Activated CD8-positive, alpha-beta memory T cell treated with anti-CD3 and anti-CD28 coated beads for 36 hours (primary cell): ENCODE results near the gene FAM241B. TPM values are rescaled to one million over a fixed set of nuclear protein-coding genes. Genes with fewer than 3 reads are reported as not detected.

Source experiments
- CTCF ChIA-PET: fragments of 350-600 bp; sonication (Branson Sonifier 250); formaldehyde crosslinking; loops from one replicate; lab custom pipeline; 2021; ENCODE audit warnings: antibody characterized with exemption; lab: Charles Lee
- POLR2A ChIA-PET: fragments of 350-600 bp; sonication (Branson Sonifier 250); formaldehyde crosslinking; loops from one replicate; lab custom pipeline; 2021; ENCODE audit warnings: antibody characterized with exemption; lab: Charles Lee
- total RNA-seq, 2 experiments: library from RNA; stranded (reverse); gene quantifications; one replicate each; pipeline ENCODE4 v1.2.3, GENCODE V29; 2021

The FAM241B gene
- total RNA-seq, 2 experiments from 2014 or later: 9.6 to 11.2 TPM

DNA sequence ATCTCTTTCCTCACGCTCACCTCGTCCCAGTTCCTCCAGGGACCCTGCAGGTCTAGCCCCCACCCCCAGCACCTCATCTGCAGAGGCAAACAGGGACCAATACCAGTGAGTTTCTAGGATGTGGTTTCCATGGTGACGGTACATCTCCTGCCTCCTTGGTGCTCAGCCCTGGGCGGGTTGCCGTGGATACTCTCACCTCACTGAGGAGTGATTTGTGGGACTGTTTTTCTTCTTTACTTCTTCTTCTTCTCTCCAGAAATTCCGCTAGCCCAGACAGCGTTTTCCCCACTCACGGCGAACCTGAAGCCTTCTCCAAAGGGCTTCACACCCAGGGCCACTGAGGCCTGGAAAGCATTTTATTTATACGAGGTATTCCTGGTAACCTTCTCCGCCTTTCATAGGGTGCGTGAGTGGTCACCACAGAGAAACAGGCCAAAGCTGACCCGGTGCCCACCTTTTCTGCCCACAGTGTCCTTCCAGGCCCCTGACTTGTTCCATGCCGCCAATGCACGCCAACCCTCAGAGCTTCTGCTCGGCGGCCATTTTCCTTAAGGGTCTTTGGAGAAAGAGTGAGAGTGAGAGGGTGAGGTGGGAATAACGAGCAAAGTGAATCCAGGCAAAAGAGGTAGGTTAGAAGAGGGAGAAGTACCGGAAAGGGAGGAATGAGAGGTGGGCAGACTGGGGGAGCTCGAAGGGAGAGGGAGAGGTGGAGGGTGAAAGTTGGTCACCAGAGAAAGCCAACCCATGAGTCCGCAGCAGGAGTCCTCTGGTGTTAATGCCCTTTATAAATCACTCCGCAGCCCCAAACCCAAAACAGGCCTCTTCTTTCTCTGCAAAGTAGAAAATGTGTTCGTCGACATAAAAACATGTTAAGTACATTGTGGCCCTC, 15.5 kb downstream of the FAM241B start:
- ChIA-PET CTCF (interaction anchor here (0.6 to 2.2 kb wide), 3 partner anchors 22 to 259 kb away, joined by 3 to 13 read pairs (median 4); no protein-coding TSS in a partner anchor), POLR2A (no interaction called here)

DNA sequence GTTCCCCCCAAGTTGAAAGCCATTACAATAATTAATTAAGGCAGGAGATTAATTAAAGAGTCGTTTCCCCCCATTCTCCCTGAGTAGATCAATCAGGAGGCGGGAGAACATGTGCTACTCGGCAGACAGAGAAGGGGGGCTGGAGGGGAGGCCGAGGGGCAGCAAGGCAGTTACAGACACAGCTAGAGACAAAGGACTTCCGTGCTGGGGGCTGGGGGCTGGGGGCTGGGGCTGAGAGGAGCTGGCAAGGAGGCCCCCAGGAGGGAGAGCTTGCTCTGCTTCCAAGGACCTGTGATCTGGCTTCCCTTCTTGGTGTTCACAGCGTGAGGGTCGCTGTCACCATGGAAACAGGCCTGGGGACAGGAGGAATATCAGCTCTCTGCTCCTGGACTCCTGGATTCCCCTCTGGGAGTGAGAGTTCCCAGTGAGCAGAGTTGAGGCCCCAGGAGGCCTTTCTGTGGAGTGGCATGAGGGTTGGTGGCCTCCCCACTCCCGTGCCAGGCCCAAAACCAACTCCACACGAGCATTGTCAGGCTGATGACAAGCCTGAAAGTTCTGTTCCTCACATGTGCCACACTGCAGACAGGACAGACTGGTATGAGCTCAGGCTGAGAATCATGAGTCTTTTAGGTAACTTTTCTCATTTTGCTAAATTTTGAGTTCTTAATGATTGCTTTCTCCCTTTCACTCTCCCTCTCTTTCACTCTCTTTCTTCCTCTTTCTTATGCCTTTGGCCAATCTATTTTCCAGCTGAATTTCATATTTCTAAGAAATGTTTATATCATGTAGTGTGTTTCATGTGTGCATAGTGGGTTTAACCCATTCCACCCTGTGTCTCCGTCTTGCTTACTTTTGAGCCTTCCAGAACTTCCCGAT, 16.4 kb downstream of the FAM241B start:
- ChIA-PET POLR2A (no interaction called here), CTCF (no interaction called here)

DNA sequence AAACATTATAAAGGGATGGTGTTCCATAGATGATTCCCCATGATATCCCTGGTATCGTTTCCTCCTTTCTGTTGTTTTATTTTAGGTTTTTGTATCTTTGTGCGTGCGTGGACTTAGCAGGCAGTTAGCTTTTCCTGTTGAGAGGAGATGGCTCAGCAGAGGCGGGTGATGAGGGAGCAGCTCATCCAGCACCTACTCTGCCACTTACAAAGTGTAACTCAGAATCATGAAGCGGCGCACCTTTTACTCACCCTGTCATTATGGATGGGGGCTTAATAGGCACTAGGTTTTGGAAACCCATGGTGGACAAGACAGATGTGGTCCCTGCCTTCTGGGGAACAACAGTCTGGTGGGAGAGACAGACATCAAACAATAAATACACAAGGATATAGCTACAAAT, 17.1 kb downstream of the FAM241B start:
- ChIA-PET POLR2A (no interaction called here), CTCF (interaction anchor here (0.7 kb wide), 1 partner anchor 13 kb away, joined by 3 read pairs; no protein-coding TSS in a partner anchor)

DNA sequence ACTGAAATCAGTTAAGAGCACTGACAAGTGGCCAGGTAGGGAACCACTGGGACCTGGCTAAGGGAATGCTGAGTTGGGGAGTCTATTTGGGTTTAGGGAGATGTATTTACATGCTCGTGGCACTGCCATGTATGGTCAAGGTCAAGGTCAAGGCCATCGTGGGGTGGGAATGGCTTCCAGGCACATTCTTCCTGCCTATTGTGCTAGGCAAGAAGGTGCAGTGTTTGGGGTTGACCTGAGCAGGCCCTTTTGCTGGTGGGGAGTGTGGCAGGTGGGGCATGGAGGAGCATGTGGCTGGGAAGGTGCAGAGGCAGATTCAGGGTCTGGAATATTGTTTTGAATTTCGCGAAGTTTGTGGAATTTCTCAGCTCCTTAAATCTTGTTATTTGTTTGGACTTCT, 17.8 kb downstream of the FAM241B start:
- POLR2A ChIA-PET: no interaction called here
- CTCF ChIA-PET: interaction anchor here (0.8 kb wide), 1 partner anchor 68 kb away, joined by 4 read pairs; no protein-coding TSS in a partner anchor

DNA sequence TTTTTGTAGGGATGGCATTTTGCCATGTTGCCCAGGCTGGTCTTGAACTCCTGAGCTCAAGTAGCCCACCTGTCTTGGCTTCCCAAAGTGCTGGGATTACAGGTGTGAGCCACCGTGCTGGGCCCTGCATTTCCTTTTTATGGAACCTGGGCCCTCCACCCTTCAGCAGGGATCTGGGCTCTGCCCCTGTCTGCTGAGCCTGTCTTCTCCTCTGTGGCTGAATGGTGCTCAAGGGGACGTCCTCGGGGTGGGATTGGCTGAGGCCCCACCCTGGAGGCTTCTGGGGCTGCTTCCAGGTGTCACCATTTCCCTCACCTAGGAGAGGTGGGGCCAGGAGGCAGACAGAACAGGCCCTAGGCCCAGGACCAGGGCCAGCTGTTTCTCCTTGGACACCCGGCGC, 18.4 kb downstream of the FAM241B start:
- ChIA-PET CTCF (interaction anchor here (0.8 kb wide), 1 partner anchor 68 kb away, joined by 4 read pairs; no protein-coding TSS in a partner anchor), POLR2A (no interaction called here)

DNA sequence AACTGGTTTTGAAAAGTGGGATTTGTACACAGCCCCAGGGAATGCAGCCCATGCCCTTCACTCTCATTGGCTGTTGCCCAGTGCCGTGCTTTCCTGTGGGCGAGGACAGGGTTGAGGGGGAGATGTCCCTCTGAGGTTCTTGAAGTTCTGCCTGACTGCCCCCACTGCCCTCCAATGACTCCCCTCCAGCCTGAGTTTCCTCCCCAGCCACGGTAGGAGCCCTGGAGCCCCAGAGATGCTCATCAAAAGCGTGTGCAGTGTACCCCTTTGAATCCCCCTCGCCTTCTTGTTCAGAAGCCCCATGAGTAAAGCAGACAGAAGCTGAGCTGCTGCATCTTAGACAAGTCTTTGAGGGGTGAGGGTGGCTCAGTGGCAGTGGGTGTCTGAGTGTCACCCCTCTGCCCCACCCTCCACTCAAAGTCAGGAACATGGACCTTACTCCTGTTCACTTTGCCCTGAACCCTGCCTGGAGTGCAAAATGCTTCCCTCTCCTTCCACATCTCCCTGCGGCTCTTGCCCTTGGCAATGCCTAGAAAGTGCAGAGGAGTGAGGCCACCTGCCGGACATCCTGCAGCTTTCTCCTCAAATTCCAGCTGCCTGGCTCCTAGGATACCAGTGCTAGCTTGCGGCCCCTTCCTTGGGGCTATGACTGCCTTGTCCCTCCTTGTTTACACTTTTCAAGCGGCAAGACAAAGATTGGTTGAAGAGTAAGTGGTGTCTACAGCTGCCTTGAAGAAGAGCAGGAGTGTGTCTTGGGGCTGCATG, 19.9 kb downstream of the FAM241B start:
- POLR2A ChIA-PET: no interaction called here
- CTCF ChIA-PET: no interaction called here

DNA sequence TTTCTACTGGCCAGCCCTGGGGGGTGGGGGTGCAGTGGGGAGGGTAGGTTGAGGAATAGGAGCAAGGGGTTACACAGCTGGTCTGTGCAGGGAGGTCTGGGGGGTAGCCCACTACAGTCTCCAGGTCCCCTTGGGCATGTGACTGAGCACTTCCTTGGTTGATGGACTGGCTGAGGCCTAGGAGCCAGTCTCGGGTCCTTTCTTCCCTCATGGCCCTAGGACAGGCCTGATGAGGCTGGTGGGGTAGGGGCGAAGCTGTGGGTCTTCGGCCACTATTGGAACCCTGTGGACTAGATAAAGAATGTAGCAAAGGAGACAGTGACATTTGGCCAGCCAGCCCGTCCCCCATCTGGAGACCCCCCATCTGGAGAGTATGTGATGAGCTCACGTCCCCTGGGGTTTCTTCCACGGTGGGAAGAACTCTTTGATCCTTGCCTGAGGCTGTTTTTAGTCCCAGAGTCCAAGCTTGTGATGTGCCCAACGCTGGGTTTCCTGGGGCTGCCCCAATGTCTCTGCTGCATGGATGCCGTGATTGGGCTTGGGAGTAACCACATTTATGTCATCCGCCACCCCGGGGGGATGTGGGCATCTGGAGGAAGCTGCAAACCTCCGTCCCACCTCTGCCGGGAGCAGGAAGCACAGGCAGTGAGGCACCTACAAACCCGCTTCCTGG, 20.7 kb downstream of the FAM241B start:
- ChIA-PET CTCF (no interaction called here), POLR2A (no interaction called here)

DNA sequence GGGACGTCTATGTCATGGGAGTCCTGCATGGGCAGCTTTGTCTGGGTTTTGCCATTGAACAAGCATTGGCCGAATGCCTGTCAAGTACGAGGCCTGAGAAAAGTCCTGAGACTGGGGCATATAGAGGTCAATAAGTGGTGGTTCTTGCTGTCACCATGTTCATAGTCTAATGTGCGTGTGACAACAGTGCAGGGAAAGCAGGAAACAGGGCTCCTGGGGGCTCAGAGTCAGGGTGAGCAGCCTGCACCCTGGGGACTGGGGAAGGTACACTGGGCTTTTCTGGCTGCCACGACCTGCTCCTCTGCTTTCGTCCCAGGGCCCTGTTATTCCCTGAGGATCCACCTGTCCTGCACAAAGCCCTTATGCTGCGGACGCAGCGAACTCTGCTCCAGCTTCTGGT, 21.3 kb downstream of the FAM241B start:
- CTCF ChIA-PET: no interaction called here
- POLR2A ChIA-PET: no interaction called here

DNA sequence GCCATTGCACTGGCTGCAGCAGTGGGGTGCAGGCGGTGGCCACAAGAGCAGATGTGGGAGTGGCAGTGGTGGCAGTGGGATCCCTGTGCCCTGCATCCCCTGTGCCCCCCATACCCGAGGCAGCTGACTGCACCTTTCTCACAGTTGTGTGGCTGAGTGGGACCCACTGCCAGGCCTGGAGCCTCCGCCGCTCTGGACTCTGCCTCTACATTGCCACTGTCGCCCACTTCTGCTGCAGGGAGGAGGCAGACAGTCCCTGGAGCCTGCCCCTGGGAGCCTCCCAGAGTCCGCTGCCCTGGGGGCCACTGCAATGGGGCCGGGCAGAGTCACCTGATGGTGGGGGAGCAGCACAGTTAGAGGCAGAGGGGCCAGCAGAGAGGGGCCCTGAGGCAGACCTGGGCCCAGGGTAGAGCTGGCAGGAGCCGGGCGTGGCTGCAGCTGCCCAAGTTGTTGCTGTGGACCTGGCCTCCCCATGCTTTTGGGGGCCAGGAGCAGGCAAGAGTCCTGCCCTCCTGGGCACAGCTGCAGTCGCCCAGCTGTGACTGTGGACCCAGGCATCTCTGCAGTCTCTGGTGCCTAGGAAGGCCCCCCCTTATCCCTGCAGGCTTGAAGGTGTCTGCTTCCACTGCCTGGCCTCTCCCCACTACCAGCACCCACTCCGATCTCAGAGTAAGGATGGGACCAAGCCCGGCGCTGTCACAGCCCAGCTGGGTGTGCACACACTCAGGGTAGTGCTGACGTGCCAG, 22.2 kb downstream of the FAM241B start:
- ChIA-PET POLR2A (no interaction called here), CTCF (interaction anchor here (1.0 kb wide), 1 partner anchor 137 kb away, joined by 3 read pairs; no protein-coding TSS in a partner anchor)

DNA sequence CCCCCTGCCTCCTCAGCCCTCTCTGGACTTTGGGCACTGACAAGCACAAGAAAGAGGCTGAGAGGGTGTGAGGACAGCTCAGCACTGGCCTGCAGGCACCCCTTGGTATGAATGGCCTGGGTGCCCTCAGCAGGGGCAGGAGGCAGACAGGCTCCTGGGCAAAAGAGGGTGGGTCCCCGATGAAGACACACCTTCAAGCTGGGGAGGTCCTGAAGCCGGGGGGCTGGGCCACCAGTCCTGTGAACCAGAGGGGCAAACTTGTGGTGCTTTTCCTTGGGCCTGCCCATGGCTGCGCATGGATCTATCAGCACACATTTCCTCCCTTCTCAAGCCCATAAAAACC, 22.8 kb downstream of the FAM241B start:
- ChIA-PET POLR2A (no interaction called here), CTCF (interaction anchor here (0.9 to 1.0 kb wide), 2 partner anchors 13 to 137 kb away, joined by 3 read pairs; no protein-coding TSS in a partner anchor)

DNA sequence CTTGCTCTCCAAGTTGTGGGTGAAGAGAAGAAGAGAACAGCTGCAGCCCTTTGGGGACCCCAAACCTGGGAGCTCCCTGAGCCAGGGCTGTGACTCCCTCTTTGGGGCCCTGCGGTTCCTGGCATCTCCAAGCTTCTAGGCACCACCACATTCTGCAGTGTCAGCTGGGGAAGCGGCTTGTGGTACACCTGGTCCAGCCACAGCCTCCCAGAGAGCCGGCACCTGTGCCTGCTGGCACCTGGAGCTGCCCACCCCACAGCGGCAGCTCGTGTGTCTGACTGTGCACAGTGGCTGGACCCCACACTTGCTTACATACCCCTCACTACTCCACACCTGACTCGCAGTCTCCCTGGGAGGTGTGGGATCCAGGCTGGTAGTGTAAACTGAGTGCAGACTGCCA, 23.5 kb downstream of the FAM241B start:
- POLR2A ChIA-PET: no interaction called here

DNA sequence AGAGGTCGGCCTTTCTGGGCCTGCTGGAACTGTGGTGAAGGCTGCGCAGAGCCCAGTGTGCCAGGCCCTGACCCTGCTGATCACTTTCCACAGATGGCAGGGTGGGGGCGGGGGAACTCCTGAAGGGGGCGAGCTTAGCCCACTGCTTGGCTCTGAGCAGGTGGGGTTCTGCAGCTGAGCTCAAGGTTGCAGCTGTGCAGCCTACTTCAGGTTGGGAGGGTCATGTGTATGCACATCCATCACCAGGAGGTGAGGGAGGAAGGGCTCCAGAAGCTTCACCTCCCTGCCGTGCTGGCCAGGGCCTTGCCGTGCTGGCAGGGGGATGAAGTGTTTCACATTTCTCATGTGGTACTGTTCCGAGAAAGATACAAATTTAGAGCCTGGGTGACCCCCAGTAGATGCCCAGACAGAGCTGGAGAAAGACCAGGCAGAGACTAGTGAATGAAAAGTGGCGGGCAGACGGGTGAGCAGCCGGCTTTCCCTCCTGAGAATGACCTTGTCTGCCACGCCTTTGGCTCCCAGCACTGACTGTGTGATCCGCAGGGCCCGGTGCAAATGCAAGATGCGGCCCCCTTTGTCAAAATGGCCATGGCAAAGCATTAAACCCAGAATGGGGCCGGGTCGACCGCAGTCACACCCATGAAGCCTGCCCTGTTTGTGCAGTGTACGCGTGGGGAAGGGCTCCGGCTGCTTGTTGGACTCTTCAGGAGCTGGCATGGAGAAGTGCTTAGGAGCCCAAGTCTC, 25.2 kb downstream of the FAM241B start:
- ChIA-PET CTCF (interaction anchor here (0.6 kb wide), 1 partner anchor 61 kb away, joined by 3 read pairs; no protein-coding TSS in a partner anchor), POLR2A (no interaction called here)

More for the DNA sequence above, 23.5 kb downstream of the FAM241B start:
- CTCF ChIA-PET: interaction anchor here (0.5 to 1.0 kb wide), 3 partner anchors 13 to 185 kb away, joined by 3 read pairs; no protein-coding TSS in a partner anchor

DNA sequence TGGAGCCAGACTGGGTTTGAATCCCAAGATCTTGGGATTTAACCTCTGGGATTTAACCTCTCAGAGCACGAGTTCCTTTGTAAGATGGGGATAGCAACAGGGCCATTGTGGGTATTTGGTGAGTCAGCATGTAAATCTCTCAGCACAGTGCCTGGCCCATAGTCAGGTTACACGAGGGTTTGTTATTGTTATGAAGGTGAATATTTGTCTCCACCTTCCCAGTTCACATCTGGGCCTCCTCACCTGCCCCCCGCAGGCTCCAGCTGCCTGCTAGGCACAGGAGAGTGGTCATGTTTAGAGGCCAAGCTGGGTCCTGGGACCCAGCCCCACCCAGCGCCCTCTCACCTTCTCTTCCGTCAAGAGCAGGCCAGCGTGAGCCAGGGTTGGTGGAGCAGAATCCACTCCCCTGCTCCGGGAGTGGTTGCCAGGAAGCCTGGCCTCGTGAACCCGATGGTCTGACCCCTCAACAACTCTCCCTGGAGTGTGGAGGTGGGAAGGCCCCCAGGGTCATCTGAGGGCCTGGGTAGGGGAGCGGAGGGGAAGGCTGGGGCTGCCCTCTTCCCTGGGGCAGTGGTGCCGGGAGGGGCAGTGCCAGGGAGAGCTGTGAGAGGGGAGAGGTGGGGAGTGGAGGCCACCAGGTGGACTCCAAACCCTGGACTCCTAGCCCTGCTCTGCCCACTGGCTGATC, 26.0 kb downstream of the FAM241B start:
- CTCF ChIA-PET: no interaction called here
- POLR2A ChIA-PET: no interaction called here

DNA sequence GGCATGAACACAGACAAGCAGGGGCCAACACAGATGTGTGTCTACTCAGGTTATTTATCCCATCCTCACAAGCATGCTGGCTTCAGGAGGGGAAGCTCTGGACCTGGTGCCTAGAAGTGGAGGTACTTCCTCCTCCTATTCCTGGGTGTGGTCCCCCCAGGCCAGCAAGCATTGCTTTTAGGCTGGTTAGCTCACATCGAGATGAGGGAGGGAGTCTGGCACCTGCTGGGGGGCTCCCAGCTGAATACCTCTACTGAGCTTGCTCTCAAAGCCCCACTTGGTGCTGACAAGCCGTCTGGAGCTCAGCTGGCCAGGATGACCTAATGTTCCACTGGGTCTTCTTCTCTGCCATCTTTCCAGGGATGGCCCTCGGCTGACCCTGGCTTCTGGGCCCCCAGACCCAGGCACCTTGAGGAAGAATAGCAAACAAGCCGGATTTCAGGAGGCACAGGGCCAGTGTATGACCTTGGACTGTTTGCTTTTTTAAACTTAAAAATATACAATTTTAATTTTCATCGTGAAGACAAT, 26.8 kb downstream of the FAM241B start:
- ChIA-PET POLR2A (no interaction called here), CTCF (no interaction called here)

DNA sequence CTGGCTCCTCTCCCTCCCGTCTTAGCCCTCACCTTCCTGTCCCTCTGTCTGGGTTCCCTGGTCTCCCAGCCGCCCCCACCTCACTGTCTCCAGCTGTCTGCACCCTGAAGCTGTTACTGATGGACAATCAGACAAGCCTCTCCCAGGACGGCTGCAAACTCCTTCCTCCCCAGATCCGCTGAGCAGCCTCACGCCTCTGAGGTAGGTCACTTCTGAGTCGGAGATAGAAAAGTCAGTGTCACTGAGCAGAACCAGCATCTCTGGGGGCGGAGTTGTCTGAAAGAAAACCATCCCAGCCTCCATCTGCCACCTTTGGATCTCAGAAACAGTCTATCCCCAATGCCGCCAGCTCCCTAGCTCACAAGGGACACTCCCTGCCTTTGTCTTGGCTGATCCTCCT, 27.4 kb downstream of the FAM241B start:
- CTCF ChIA-PET: interaction anchor here (0.6 kb wide), 1 partner anchor 27 kb away, joined by 3 read pairs; no protein-coding TSS in a partner anchor
- POLR2A ChIA-PET: interaction anchor here (0.6 kb wide), 1 partner anchor 150 kb away, joined by 3 read pairs; no protein-coding TSS in a partner anchor

DNA sequence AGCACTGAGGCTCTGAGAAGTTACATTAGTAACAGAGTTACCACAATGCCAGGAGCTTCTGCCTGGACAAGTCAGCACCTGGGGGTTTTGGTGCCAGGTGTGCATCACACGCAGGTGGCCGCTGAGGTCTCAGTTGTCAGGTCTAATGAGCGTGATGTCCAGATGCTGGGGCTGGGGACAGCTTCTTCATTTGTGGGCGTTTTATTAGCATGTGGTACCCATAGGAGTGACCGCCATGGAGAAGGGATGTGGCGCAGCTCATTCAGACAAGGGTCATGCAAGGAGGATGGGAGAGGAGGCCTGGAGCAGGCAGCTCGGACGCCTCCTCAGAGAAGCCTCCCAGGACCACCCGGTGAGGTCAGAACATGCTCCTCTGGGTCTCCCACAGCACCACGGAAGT, 27.8 kb downstream of the FAM241B start:
- ChIA-PET POLR2A (interaction anchor here (0.6 kb wide), 1 partner anchor 151 kb away, joined by 3 read pairs; no protein-coding TSS in a partner anchor), CTCF (interaction anchor here (0.6 to 1.2 kb wide), 3 partner anchors 16 to 130 kb away, joined by 3 to 4 read pairs (median 3); no protein-coding TSS in a partner anchor)
